ENCODE results near the gene FIBP.
A peak's percentile ranks its signal among the peaks of the same experiment; 100 is the strongest.

Gene FIBP

GRCh38 chr11:65912845-65913244 is 24.6 kb upstream of the FIBP start:
- DNase-seq: no peak

DNA sequence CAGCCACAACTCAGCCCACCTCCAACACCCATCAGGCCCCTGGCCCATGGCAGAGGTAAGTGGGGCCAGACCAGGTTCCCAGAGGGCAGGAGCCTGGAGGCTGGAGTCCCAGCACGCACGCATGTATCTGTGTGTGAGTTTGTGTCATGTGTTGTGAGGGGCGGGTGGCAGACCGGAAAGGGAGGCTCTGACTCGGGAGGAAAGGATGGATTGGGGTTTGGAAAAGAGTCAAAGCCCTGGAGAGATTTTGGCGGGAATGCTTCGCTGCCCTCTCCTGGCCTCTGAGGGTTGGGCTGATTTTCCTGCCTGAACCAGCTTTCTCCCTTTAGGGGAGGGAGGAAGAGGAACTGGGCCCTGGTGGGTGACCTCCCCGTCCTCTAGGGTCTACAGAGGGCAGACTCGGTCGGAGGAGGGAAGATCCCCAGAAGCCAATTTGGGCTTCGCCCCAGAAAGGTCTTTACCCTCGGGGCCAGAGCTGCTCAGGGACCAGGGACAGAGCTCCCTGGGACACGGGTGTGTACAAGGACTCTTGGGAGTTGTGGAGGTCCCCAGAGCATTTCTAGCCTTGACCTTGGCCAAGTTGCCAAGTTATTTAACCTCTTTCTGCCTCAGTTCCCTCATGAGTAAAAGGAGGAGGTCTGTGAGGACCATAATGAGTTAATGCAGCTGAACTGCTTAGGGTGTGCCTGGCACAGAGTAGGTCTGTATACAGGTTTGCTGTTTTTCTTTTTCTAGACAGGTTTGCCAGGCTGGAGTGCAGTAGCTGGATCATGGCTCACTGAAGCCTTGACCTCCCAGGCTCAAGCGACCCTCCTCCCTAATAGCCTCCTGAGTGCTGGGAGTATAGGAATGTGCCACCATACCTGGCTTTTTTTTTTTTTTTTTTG is 23.7 kb upstream of the FIBP start:
- peak; percentile 80 for DNase-seq

- DNase-seq: no peak
Measured at GRCh38 chr11:65907878-65908277, 19.6 kb upstream of the FIBP start.

GRCh38 chr11:65906602-65907001 is 18.3 kb upstream of the FIBP start:
- DNase-seq: no peak

GRCh38 chr11:65903715-65904114 is 15.4 kb upstream of the FIBP start:
- DNase-seq: no peak

DNA sequence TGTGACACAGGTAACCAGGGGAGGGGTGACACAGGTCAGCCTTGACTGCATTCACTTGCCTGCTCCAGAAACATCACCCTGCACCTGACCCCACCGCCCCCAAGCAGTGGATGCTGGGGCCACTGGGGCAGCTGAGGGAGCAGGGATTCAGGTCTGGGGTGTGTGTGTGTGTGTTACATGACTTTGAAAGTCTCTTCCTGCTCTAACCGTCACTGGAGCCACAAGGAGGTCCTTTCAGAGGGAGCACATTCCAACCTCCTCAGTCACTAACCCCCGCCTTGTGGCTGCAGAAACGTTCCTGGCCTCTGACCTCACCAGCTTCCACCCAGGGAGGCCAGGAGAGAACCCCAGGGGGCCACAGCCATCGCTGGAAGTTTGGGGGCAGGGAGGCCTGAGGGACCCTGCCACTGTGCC is 14.8 kb upstream of the FIBP start:
- no peak for DNase-seq

DNA sequence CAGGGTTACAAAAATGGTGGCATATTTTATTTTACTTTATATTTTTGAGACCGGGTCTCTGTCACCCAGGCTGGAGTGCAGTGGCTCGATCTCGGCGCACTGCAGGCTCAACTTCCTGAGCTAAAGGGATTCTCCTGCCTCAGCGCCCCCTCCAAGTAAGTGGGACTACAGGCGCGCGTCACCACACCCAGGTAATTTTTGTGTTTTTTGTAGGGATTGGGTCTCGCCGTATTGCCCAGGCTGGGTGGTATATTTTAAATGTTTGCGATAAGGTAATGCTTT is 12.6 kb upstream of the FIBP start:
- DNase-seq: no peak

DNA sequence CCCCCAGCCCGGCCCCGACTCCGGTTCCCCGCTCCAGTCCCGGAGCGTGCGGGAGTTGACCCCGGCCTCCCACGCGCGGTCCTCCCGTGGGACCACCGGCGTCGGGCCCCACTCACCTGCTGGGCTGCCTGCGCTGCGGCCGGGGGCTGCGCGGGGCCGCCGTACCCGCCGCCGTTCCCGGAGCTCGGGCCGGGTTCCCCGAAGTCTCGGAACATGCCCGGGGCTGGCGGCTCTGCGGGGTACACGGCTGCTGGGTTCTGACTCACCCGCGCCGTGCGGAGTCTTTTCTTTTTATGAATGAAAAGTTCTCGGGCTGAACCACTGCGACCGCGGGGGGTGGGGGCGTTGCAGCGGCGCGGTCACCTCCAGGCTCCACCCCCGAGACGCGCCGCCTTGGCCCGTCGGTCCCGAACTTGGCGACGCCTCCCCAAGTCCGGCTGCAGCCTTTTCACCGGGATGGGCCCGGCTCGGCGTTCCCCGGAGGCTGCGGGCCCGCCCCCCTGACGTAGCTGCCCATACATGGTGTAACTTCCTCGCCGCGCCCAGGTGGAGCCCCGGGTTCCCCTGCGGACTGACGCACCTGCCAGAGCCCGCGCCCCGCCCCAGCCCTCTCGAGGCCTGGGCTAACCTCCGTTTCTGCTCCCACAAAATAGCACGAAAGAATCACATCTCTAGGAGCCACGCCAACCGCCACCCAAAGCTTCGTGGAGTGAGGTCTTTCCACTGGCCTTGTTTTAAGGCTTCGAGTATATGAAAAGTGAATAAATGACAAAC is 12.0 kb upstream of the FIBP start, which contains the start of gene FOSL1:
Gene FOSL1 (minus strand): TSS at position 264 of the 774 bp plus-strand sequence. CDS start 49 bp downstream, at position 215.
- peak; percentile 43 for DNase-seq

GRCh38 chr11:65899356-65900124 is 11.3 kb upstream of the FIBP start:
- DNase-seq: no peak

GRCh38 chr11:65898656-65899355 is 10.5 kb upstream of the FIBP start:
- no peak for DNase-seq

DNA sequence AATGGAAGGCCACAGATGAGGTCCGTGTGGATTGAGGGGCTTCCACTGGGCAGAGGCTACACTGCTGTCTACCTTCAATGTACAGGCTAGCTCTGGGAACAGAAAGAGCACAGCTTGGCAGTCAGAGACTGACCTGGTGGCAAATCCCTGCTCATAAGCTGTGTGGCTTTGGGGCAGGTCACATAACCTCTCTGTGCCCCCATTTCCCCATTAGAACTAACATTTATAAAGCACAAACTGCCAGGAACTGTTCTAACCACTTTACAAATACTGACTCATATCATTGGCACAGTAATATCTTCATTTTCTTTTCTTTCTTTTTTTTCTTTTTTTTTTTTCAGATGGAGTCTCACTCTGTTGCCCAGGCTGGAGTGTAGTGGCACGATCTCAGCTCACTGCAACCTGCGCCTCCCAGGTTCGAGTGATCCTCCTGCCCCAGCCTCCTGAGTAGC is 8.8 kb upstream of the FIBP start:
- no peak for DNase-seq

DNA sequence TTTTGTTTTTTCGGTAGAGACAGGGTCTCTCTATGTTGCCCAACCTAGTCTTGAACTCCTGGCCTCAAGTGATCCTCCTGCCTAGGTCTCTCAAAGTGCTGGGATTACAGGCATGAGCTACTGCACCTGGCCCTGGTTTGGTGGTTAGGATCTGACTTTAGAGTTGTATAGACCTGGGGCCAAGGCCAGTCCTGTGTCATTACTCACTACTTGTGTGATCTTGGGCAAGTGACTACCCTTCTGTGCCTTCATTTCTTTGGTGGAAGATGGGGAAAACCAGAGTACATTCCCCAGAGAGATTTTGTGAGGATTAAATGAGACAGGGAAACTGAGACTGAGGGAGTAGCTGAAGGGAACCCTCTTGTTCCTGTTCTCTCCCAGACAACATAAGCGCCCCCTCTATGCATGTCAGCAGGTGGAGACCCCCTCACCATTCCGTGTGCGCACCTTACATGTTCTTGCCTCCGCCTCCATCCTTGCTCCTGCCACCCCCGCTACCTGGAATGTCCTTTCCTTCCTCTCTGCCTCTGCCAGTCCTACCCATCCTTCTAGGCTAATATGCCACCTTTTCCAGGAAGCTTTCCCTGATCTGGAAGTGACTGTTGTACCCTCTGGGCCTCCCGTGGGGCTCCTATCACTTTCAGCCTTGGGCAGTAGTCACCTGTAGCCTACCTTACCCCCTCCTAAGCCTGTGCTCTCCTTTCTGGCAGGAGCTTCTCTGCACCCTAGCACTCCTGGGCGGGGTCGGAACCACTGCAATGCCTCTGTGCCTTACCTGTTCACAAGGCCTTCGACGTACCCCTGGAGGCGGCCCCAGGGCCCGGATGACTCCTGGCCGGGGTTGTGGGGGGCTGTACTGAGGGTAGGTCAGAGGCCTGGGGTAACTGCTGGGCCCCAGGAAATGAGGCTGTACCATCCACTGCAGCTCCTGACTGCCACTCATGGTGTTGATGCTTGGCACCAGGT is 8.0 kb upstream of the FIBP start:
- no peak for DNase-seq

DNA sequence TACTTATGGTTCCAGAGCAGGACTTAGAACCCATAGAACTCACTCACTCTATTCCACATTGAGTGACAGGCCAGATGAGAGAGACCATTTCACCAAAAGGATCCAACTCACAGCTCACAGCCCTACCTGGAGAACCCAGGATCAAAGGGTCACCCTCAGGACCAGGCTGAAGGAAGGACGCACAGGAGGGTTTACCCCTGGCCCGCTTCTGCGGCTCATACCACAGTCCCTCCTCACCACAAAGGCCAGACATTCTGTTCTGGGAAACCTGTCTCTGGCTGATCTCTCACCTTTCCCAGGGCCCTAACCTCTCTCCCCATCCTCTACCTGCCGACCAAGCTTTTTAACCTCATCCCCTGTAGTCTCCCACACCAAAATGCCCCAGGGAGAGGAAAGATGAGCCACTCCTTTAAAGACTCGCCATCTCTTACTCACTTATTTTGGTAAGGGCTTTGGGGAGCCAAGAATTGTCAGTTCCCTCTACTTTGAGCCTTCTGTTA is 7.3 kb upstream of the FIBP start:
- no peak for DNase-seq

DNA sequence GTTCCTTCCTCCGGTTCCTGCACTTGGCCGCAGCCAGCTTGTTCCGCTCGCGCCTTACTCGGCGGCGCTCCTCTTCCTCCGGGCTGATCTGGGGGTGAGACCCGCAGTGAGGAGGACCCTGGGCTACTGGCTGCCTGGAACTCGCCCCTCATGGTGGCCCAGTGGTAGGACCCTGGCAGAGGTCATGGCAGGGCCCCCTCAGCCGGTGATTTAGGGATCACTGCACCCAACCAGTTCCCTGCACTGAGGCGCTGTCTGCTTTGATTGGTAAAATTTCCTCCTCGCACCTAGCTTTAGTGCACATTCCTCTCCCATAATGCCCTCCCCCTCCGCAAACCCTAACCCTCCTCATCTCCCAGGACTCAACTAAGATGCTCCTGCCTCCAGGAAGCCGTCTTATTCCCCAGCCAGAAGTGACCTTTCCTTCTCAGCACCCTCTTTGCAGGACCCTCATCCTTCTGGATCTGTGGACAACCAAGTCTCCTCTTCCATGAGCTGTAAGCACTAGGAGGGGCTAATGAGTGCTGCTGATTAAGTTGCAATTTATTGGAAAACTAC is 5.8 kb upstream of the FIBP start:
- no peak for DNase-seq

GRCh38 chr11:65892661-65893317 is 4.5 kb upstream of the FIBP start:
- DNase-seq: no peak

DNA sequence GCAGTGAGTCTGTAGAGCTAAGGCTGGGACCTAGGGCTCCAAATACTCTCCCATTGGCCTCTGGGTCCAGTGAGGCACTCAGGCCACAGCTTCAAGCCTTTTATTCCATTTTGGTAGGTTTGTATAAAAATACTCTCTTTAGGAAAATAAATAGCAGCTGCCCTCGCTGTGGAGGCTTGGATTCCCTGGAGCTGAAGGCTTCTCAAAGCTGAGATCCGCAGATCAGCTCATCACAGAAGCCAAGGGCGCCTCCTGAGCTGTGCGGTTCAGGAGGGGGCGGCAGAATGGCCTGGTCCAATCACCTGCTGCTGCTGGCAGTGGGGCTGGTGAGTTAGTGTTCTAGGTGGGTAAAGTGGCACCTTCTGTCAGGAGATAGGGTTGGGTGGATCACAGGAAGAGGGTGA is 3.9 kb upstream of the FIBP start:
- DNase-seq: peak; percentile 38

DNA sequence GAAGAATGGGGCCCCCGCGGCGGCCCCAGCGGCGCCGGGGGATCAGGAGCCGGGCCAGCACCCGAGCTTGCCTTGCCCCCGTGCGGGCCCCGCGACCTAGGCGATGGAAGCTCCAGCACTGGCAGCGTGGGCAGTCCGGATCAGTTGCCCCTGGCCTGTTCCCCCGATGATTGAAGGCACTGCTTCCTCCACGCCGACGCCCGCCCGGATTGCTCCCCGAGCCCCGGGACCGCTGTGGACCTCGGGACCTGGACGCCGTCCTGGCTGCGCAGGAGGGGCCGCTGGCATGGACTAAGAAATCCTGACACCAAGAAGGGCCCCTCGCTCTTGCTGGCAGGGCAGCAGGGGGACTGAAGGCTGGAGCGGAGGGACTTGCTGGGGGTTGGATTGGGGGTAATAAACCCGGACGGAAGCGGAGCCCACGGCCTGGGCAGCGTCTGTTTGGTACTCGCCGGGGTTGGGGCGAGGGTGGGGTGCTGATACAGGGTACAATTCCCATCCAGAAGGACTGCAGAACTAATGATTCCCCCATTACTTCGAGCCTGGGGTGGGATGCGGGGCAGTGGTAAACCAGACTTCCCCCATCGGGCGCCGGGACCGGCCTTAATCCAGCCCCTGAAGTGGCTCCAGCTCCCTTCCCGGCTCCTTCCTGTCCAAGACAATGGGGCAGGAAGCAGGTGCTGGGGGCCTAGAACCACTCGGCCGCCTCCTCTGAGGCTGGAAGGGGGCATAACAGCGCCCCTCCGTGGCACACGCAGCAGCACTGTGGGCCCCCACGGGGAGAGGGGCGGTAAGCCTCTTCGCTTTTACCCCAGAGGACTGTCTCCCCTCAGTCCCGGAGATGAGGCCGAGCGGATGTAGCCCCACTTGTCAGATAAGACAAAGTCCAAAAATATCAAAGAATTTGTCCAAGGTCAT is 3.2 kb upstream of the FIBP start:
- peak; percentile 68 for DNase-seq

- peak; percentile 96 for DNase-seq
Measured at GRCh38 chr11:65890324-65891218, 2.3 kb upstream of the FIBP start, which contains the start of gene CCDC85B. TSS of gene CCDC85B (plus strand) at chr11:65890673. CDS start at chr11:65890784, 111 bp downstream.

Measured in NCI-H82 (cell line).